OCI-LY1 (cell line): Measurements from ENCODE around the gene NRDC.

Source experiments
- H2AFZ ChIP-seq: fragments of 200-600 bp; sonication (generic), shearing (Covaris generic); 2 replicates; pipeline ENCODE4 v1.6.0; 2014; ENCODE audit warnings: antibody characterized with exemption, mild to moderate bottlenecking, low read length
- H3F3A ChIP-seq: fragments of 200-600 bp; sonication (generic), shearing (Covaris generic); 2 replicates; pipeline ENCODE4 v1.6.0; 2014; ENCODE audit warnings: mild to moderate bottlenecking, antibody characterized with exemption, low read length, moderate library complexity; ENCODE audit not compliant: insufficient read depth
- H3K27ac ChIP-seq: fragments of 200-600 bp; sonication (generic); 2 replicates; pipeline ENCODE4 v1.5.1; 2014; ENCODE audit warnings: low read length, mixed run types, mild to moderate bottlenecking, low read depth; ENCODE audit not compliant: poor library complexity, severe bottlenecking
- H3K27me3 ChIP-seq: fragments of 200-600 bp; sonication (generic); 2 replicates; pipeline ENCODE4 v1.6.0; 2014; ENCODE audit warnings: antibody characterized with exemption, mild to moderate bottlenecking, low read length, moderate library complexity; ENCODE audit not compliant: insufficient read depth
- H3K36me3 ChIP-seq: fragments of 200-600 bp; sonication (generic); 2 replicates; pipeline ENCODE4 v1.6.1; 2014; ENCODE audit warnings: mild to moderate bottlenecking, antibody characterized with exemption, low read length, moderate library complexity, mixed read lengths; ENCODE audit not compliant: insufficient read depth
- H3K4me1 ChIP-seq: fragments of 200-600 bp; sonication (generic); 2 replicates; pipeline ENCODE4 v1.5.1; 2014; ENCODE audit warnings: mild to moderate bottlenecking, low read length, moderate library complexity; ENCODE audit not compliant: insufficient read depth, severe bottlenecking
- H3K4me2 ChIP-seq: fragments of 200-600 bp; sonication (generic), shearing (Covaris generic); 2 replicates; pipeline ENCODE4 v1.6.1; 2014; ENCODE audit warnings: low read length
- H3K4me3 ChIP-seq: fragments of 200-600 bp; sonication (generic); 2 replicates; pipeline ENCODE4 v1.5.1; 2014; ENCODE audit warnings: low read length, low read depth, mild to moderate bottlenecking, mixed read lengths; ENCODE audit not compliant: poor library complexity, severe bottlenecking
- H3K79me2 ChIP-seq: fragments of 200-600 bp; shearing (Covaris generic); 2 replicates; pipeline ENCODE4 v1.6.1; 2016; ENCODE audit warnings: mixed run types, low read length, mixed read lengths; ENCODE audit not compliant: insufficient read depth
- H3K9ac ChIP-seq: fragments of 200-600 bp; sonication (generic), shearing (Covaris generic); 2 replicates; pipeline ENCODE4 v1.6.1; 2014; ENCODE audit warnings: mild to moderate bottlenecking, low read length, mixed read lengths
- H3K9me2 ChIP-seq: fragments of 200-600 bp; sonication (generic), shearing (Covaris generic); 2 replicates; pipeline ENCODE4 v1.6.1; 2014; ENCODE audit warnings: low read depth, mild to moderate bottlenecking, low read length, mixed read lengths
- H3K9me3 ChIP-seq: fragments of 200-600 bp; shearing (Covaris generic); 2 replicates; pipeline ENCODE4 v1.6.1; 2014; ENCODE audit warnings: low read length, mixed read lengths
- H4K20me1 ChIP-seq: fragments of 200-600 bp; sonication (generic), shearing (Covaris generic); 2 replicates; pipeline ENCODE4 v1.6.0; 2016; ENCODE audit warnings: mild to moderate bottlenecking, low read length; ENCODE audit not compliant: insufficient read depth
- EZH2 ChIP-seq: fragments of 200-600 bp; sonication (generic), shearing (Covaris generic); IDR thresholded peaks from 2 replicates; pipeline ENCODE4 v1.8.0; 2017; ENCODE audit warnings: borderline replicate concordance, mixed run types, mild to moderate bottlenecking, antibody characterized with exemption, low read length, moderate library complexity, mixed read lengths
- TF ChIP-seq, protein P1 (sequence below): fragments of 200-600 bp; sonication (generic), shearing (Covaris generic); IDR thresholded peaks from 2 replicates; pipeline ENCODE4 v1.5.1; 2017; ENCODE audit warnings: mild to moderate bottlenecking, antibody characterized with exemption, low read length, moderate library complexity, mixed read lengths

The NRDC gene

DNA sequence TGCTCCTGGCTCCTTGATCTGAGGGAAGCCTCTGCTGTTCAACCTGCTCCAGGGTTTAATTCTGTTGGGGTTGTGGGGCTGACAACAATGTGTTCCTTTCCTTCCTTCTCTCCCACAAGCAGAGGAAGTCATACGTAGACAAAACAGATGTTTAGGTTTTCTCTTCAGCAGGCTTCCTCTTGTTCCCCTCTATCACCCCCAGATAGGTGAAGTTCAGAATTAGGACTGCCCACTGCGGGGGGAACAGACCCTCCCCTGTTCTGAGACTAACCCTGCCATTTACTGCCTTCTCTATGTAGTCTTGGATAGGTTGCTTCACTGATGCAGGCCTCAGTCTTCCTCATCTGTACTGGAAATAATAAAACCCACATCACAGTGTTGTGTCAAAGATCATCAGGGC, 30.0 kb upstream of the NRDC start:
- H3K27ac ChIP-seq, result no peak overlapping the region
- H4K20me1 ChIP-seq, result no peaks in the 10 kb centered on the region
- no peaks in the 10 kb centered on the region for H3K27me3 ChIP-seq
- no peaks in the 10 kb centered on the region for H3K4me1 ChIP-seq
- no peak overlapping the region for H3K4me3 ChIP-seq
- H3K4me2 ChIP-seq, result no peak overlapping the region
- H2AFZ ChIP-seq, result no peak overlapping the region
- no peaks in the 10 kb centered on the region for H3K9me2 ChIP-seq
- no peak overlapping the region for H3K9ac ChIP-seq
- H3K36me3 ChIP-seq, result no peaks in the 10 kb centered on the region
- TF ChIP-seq, protein P1, sequence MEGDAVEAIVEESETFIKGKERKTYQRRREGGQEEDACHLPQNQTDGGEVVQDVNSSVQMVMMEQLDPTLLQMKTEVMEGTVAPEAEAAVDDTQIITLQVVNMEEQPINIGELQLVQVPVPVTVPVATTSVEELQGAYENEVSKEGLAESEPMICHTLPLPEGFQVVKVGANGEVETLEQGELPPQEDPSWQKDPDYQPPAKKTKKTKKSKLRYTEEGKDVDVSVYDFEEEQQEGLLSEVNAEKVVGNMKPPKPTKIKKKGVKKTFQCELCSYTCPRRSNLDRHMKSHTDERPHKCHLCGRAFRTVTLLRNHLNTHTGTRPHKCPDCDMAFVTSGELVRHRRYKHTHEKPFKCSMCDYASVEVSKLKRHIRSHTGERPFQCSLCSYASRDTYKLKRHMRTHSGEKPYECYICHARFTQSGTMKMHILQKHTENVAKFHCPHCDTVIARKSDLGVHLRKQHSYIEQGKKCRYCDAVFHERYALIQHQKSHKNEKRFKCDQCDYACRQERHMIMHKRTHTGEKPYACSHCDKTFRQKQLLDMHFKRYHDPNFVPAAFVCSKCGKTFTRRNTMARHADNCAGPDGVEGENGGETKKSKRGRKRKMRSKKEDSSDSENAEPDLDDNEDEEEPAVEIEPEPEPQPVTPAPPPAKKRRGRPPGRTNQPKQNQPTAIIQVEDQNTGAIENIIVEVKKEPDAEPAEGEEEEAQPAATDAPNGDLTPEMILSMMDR, result no peak
- TF ChIP-seq EZH2, result no peak
- H3K9me3 ChIP-seq, result no peaks in the 10 kb centered on the region
- H3K79me2 ChIP-seq, result no peaks in the 10 kb centered on the region
- H3F3A ChIP-seq, result no peaks in the 10 kb centered on the region

DNA sequence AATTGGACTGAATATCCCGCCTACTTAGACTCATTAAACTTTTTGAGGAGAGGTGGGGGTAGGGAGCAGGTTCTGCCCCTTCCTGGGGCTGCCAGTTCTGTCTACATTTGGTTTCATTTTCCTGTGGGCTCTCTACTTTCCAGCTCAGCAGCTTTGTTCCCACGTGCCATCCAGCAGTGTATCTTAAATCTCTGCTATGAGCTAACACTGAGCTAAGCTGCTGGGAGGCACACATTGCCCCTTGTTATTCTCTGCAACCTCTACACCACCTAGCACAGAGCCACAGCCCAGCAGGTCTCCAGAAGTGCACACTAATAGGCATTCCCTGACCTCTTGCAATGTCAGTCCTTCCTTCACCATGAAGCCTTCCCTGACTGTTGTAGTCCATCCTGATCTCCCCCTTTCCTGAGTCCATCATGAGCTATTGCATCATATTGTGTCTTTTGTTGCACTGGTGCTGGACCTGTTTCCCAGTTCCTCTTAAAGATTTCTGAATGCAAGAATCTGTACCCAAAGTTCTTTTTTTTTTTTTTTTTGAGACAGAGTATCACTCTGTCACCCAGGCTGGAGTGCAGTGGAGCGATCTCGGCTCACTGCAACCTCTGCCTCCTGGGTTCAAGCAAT, 28.7 kb upstream of the NRDC start:
- TF ChIP-seq, protein P1, result no peak
- TF ChIP-seq EZH2, result no peak
- H3K27ac ChIP-seq, result no peak overlapping the region
- H3K4me3 ChIP-seq, result no peak overlapping the region
- H3K79me2 ChIP-seq, result no peaks in the 10 kb centered on the region
- H3K4me1 ChIP-seq, result no peaks in the 10 kb centered on the region
- no peak overlapping the region for H3K4me2 ChIP-seq
- no peak overlapping the region for H2AFZ ChIP-seq
- no peaks in the 10 kb centered on the region for H3K9me3 ChIP-seq
- H4K20me1 ChIP-seq, result no peaks in the 10 kb centered on the region
- no peaks in the 10 kb centered on the region for H3K27me3 ChIP-seq
- H3K9me2 ChIP-seq, result no peaks in the 10 kb centered on the region
- no peaks in the 10 kb centered on the region for H3F3A ChIP-seq
- H3K36me3 ChIP-seq, result no peaks in the 10 kb centered on the region
- H3K9ac ChIP-seq, result no peak overlapping the region

DNA sequence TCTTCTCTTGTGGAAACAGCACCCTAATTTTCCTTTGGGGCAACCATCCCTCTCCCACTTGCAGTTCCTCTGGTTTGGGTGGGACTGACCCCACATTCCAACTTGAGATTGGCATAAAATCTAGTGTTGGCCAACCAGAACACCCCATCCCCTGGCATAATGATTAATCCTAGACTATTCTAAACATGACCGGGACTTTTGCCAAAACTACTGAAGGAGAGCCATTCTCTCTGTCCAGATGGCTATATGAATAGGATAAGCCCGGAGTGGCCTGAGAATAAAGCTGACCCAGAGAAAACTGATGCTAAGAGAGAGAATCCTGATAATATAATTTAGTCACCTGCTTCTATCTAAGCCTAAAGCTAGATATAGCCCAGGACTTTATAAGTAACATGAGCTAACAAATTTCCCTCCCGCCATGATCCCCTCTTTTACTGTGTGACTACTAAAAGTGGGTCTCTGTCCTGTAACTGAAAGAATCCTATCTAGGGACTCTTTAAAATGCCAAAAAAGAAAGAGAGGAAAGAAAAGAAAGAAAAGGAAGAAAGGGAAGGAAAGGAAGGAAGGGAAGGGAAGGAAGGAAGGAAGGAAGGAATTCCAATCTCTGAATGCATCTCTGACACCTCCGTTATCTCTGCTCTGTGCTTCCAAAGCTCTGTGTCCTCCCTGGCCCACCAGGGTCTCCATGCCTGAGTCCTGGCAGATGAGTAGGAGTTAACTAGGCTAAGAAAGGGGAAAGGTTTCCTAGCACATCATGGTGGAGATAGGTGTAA, 28.0 kb upstream of the NRDC start:
- Histone ChIP-seq H2AFZ (no peak overlapping the region), H3K27me3 (no peaks in the 10 kb centered on the region), H3K4me2 (no peak overlapping the region), H3K9me2 (no peaks in the 10 kb centered on the region), H4K20me1 (no peaks in the 10 kb centered on the region), H3K79me2 (no peaks in the 10 kb centered on the region), H3K27ac (no peak overlapping the region), H3K4me3 (no peak overlapping the region), H3K36me3 (no peaks in the 10 kb centered on the region), H3K4me1 (no peaks in the 10 kb centered on the region), H3F3A (no peaks in the 10 kb centered on the region), H3K9ac (no peak overlapping the region), H3K9me3 (no peaks in the 10 kb centered on the region)
- TF ChIP-seq, protein P1, result no peak
- TF ChIP-seq EZH2, result no peak
